Ramos (cell line): ENCODE results near the gene UTP20.
"Not testable (repeated sequence)": the region's sequence is repeated elsewhere in the genome, so short reads cannot be mapped to it uniquely, and the experiment has no call there.

ENCODE experiments used
- in situ Hi-C: fragments of 300-500 bp; cut with MboI; formaldehyde crosslinking; loops from one replicate; pipeline ENCODE4 v1.14.3; 2022; ENCODE audit warnings: low sequenced_read_pairs; ENCODE audit not compliant: unreplicated experiment

Gene UTP20

GRCh38 chr12:101325590-101325989, 45.7 kb downstream of the UTP20 start:
- in situ Hi-C loops = no loop called here

- in situ Hi-C loops = no loop called here
Measured at GRCh38 chr12:101327051-101327450, 47.1 kb downstream of the UTP20 start.

- in situ Hi-C loops = no loop called here
Measured at GRCh38 chr12:101327546-101327945, 47.6 kb downstream of the UTP20 start.

GRCh38 chr12:101328917-101329316, 49.0 kb downstream of the UTP20 start:
- in situ Hi-C loops = no loop called here

GRCh38 chr12:101330631-101331030, 50.7 kb downstream of the UTP20 start:
- in situ Hi-C loops = no loop called here

GRCh38 chr12:101336437-101336836, 56.5 kb downstream of the UTP20 start:
- in situ Hi-C loops = no loop called here

GRCh38 chr12:101338087-101338486, 58.2 kb downstream of the UTP20 start:
- in situ Hi-C loops = no loop called here

- in situ Hi-C loops = no loop called here
Measured at GRCh38 chr12:101343893-101344292, 64.0 kb downstream of the UTP20 start.

GRCh38 chr12:101351682-101352081, 71.8 kb downstream of the UTP20 start:
- in situ Hi-C loops = no loop called here

GRCh38 chr12:101356794-101357193, 76.9 kb downstream of the UTP20 start:
- in situ Hi-C loops = no loop called here

- in situ Hi-C loops = no loop called here
Measured at GRCh38 chr12:101361455-101361854, 81.5 kb downstream of the UTP20 start.

- in situ Hi-C loops = no loop called here
Measured at GRCh38 chr12:101368016-101368415, 88.1 kb downstream of the UTP20 start.

- in situ Hi-C loops = no loop called here
Measured at GRCh38 chr12:101372431-101372830, 92.5 kb downstream of the UTP20 start.

- in situ Hi-C loops = no loop called here
Measured at GRCh38 chr12:101375573-101375972, 95.7 kb downstream of the UTP20 start.

GRCh38 chr12:101379149-101379548, 99.2 kb downstream of the UTP20 start:
- in situ Hi-C loops = no loop called here

GRCh38 chr12:101391181-101391580, 111.3 kb downstream of the UTP20 start:
- in situ Hi-C loops = not testable (repeated sequence)

- in situ Hi-C loops = loop anchor here (25.0 kb wide), 1 partner anchor 355 kb away; no protein-coding TSS in a partner anchor
Measured at GRCh38 chr12:101407049-101407435, 127.1 kb downstream of the UTP20 start.

- in situ Hi-C loops = loop anchor here (25.0 kb wide), 1 partner anchor 355 kb away; no protein-coding TSS in a partner anchor
Measured at GRCh38 chr12:101407436-101408345, 127.8 kb downstream of the UTP20 start, which contains the start of gene ARL1. Gene ARL1, minus strand, starts transcription at chr12:101407772. Its CDS starts 127 bp downstream, at chr12:101407645.

- in situ Hi-C loops = loop anchor here (25.0 kb wide), 1 partner anchor 352 kb away; no protein-coding TSS in a partner anchor
Measured at GRCh38 chr12:101410169-101410568, 130.3 kb downstream of the UTP20 start.

GRCh38 chr12:101414533-101415119, 134.7 kb downstream of the UTP20 start:
- in situ Hi-C loops = loop anchor here (5.0 to 25.0 kb wide), 2 partner anchors 348 to 428 kb away; no protein-coding TSS in a partner anchor

- in situ Hi-C loops = loop anchor here (5.0 to 25.0 kb wide), 2 partner anchors 347 to 427 kb away; no protein-coding TSS in a partner anchor
Measured at GRCh38 chr12:101415228-101415627, 135.3 kb downstream of the UTP20 start.
